Measurements from ENCODE around the gene KIF3A. TPM values are rescaled to one million over a fixed set of nuclear protein-coding genes. Genes with fewer than 3 reads are reported as not detected.
A peak's percentile ranks its signal among the peaks of the same experiment; 100 is the strongest.

The KIF3A gene
- total RNA-seq, 1 donor from 2014 or later = 25.4 TPM

DNA sequence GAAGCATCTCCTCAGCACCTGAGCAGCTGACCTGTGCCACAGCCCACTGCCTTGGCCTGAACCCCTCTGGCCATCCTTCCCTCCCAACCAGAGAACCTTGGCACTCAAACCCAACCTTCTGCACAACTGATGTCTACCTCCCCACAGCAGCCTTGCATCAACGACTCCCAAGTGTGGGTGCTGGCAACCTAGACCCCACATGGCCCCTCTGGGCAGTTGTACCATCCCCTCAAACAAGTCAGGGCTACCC, 29.4 kb upstream of the KIF3A start:
- Histone ChIP-seq H3K27ac (ENCODE audit: low read depth, low read length) (no peak overlapping the region), H3K27me3 (ENCODE audit: insufficient read depth, low read length) (no peaks in the 10 kb centered on the region), H3K4me3 (ENCODE audit: insufficient read depth, low read depth, low read length) (no peak overlapping the region), H2AFZ (ENCODE audit: low read depth, low read length) (no peak overlapping the region), H3K9ac (ENCODE audit: low read length) (no peak overlapping the region), H4K20me1 (ENCODE audit: insufficient read depth, low read length) (peaks cover 58% of the 10 kb centered on the region), H3K4me2 (ENCODE audit: low read length) (no peak overlapping the region), H3K79me2 (ENCODE audit: insufficient read depth, low read length) (peaks cover 53% of the 10 kb centered on the region), H3K4me1 (ENCODE audit: insufficient read depth, low read length) (peaks cover 15% of the 10 kb centered on the region), H3K36me3 (ENCODE audit: insufficient read depth, low read length) (peaks cover 7% of the 10 kb centered on the region), H3K9me3 (ENCODE audit: insufficient read depth, low read depth, low read length) (no peaks in the 10 kb centered on the region)
- H3K9me3 Mint-ChIP-seq (ENCODE audit: unreplicated experiment) = no peaks in the 10 kb centered on the region
- no peak for DNase-seq (ENCODE audit: low read depth)
- no peak for FAIRE-seq
- H3K36me3 Mint-ChIP-seq (ENCODE audit: low read depth, unreplicated experiment) = peaks cover 17% of the 10 kb centered on the region
- H3K27me3 Mint-ChIP-seq (ENCODE audit: low read depth, unreplicated experiment) = no peaks in the 10 kb centered on the region
- H3K4me1 Mint-ChIP-seq (ENCODE audit: low read depth, unreplicated experiment) = peaks cover 28% of the 10 kb centered on the region
- no peak for TF ChIP-seq CTCF (IDR thresholded peaks at IDR 0.05; ENCODE audit: insufficient read depth, low read depth, low read length)
- no peak for TF ChIP-seq EZH2 (IDR thresholded peaks at IDR 0.05; ENCODE audit: insufficient read depth, low read length)
- H3K4me3 Mint-ChIP-seq (ENCODE audit: unreplicated experiment) = no peak overlapping the region
- H3K27ac Mint-ChIP-seq (ENCODE audit: unreplicated experiment) = peak overlapping the region; percentile 89

DNA sequence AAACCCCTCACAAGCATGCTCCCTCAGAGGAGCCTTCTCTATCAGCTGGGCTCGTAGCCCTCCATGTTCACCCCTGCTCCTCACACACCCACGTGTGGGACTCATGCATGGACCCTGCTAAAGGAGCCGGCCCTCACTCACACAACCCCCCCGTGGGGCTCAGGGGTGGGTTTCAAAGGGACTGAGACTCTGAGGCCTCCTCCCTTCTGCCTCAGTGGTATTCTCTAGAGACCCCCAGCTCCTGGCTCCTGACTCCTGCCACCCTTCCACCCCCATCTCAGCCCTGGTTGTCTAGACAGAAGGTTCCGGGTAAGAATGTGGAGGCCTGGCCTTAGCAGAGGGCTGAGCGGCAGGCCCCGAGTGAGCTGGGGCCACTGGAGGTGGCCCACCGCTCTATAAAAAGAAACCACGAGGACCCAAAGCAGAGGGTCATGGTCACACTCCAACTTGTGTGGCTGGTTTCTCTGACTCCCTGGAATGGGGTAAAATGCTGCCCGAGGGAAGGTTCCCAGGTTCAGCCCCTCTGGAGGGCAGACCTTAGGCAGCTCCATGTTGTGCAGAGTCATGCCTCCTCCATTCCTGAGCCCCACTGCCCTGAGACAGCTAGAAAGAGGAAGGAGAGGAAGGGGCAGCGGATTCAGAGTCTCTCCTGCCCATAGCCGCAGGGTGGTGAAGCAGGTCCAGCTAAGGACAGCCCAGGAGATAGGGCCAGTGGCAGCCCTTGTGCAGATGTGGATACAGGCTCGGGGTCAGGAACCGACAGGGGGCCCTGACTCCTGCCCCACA, 28.9 kb upstream of the KIF3A start:
- Mint-ChIP-seq H3K36me3 (ENCODE audit: low read depth, unreplicated experiment) (peaks cover 20% of the 10 kb centered on the region), H3K27ac (ENCODE audit: unreplicated experiment) (no peak overlapping the region), H3K27me3 (ENCODE audit: low read depth, unreplicated experiment) (no peaks in the 10 kb centered on the region), H3K4me1 (ENCODE audit: low read depth, unreplicated experiment) (peaks cover 24% of the 10 kb centered on the region), H3K4me3 (ENCODE audit: unreplicated experiment) (no peak overlapping the region), H3K9me3 (ENCODE audit: unreplicated experiment) (no peaks in the 10 kb centered on the region)
- peaks cover 7% of the 10 kb centered on the region for H3K36me3 ChIP-seq (ENCODE audit: insufficient read depth, low read length)
- H3K4me1 ChIP-seq (ENCODE audit: insufficient read depth, low read length) = peaks cover 15% of the 10 kb centered on the region
- no peak overlapping the region for H3K4me2 ChIP-seq (ENCODE audit: low read length)
- no peak overlapping the region for H3K27ac ChIP-seq (ENCODE audit: low read depth, low read length)
- H3K27me3 ChIP-seq (ENCODE audit: insufficient read depth, low read length) = no peaks in the 10 kb centered on the region
- no peak overlapping the region for H3K4me3 ChIP-seq (ENCODE audit: insufficient read depth, low read depth, low read length)
- no peak overlapping the region for H3K9ac ChIP-seq (ENCODE audit: low read length)
- H2AFZ ChIP-seq (ENCODE audit: low read depth, low read length) = no peak overlapping the region
- no peak for DNase-seq (ENCODE audit: low read depth)
- no peaks in the 10 kb centered on the region for H3K9me3 ChIP-seq (ENCODE audit: insufficient read depth, low read depth, low read length)
- FAIRE-seq = no peak
- peaks cover 56% of the 10 kb centered on the region for H4K20me1 ChIP-seq (ENCODE audit: insufficient read depth, low read length)
- H3K79me2 ChIP-seq (ENCODE audit: insufficient read depth, low read length) = peaks cover 48% of the 10 kb centered on the region
- TF ChIP-seq EZH2 (IDR thresholded peaks at IDR 0.05; ENCODE audit: insufficient read depth, low read length) (no peak), CTCF (IDR thresholded peaks at IDR 0.05; ENCODE audit: insufficient read depth, low read depth, low read length) (no peak)

- FAIRE-seq (no peak), DNase-seq (ENCODE audit: low read depth) (no peak)
- no peak overlapping the region for H3K4me3 ChIP-seq (ENCODE audit: insufficient read depth, low read depth, low read length)
- no peaks in the 10 kb centered on the region for H3K9me3 Mint-ChIP-seq (ENCODE audit: unreplicated experiment)
- H3K4me2 ChIP-seq (ENCODE audit: low read length) = no peak overlapping the region
- no peak overlapping the region for H3K9ac ChIP-seq (ENCODE audit: low read length)
- peaks cover 15% of the 10 kb centered on the region for H3K4me1 ChIP-seq (ENCODE audit: insufficient read depth, low read length)
- no peaks in the 10 kb centered on the region for H3K27me3 Mint-ChIP-seq (ENCODE audit: low read depth, unreplicated experiment)
- H3K4me3 Mint-ChIP-seq (ENCODE audit: unreplicated experiment) = no peak overlapping the region
- no peak overlapping the region for H3K27ac Mint-ChIP-seq (ENCODE audit: unreplicated experiment)
- H3K27ac ChIP-seq (ENCODE audit: low read depth, low read length) = no peak overlapping the region
- TF ChIP-seq EZH2 (IDR thresholded peaks at IDR 0.05; ENCODE audit: insufficient read depth, low read length) (no peak), CTCF (IDR thresholded peaks at IDR 0.05; ENCODE audit: insufficient read depth, low read depth, low read length) (no peak)
- H3K36me3 Mint-ChIP-seq (ENCODE audit: low read depth, unreplicated experiment) = peaks cover 22% of the 10 kb centered on the region
- peaks cover 48% of the 10 kb centered on the region for H4K20me1 ChIP-seq (ENCODE audit: insufficient read depth, low read length)
- H3K4me1 Mint-ChIP-seq (ENCODE audit: low read depth, unreplicated experiment) = peaks cover 19% of the 10 kb centered on the region
- peaks cover 40% of the 10 kb centered on the region for H3K79me2 ChIP-seq (ENCODE audit: insufficient read depth, low read length)
- no peak overlapping the region for H2AFZ ChIP-seq (ENCODE audit: low read depth, low read length)
- no peaks in the 10 kb centered on the region for H3K9me3 ChIP-seq (ENCODE audit: insufficient read depth, low read depth, low read length)
- peaks cover 8% of the 10 kb centered on the region for H3K36me3 ChIP-seq (ENCODE audit: insufficient read depth, low read length)
- H3K27me3 ChIP-seq (ENCODE audit: insufficient read depth, low read length) = no peaks in the 10 kb centered on the region
Observed at GRCh38 chr5:132765311-132766019, 28.1 kb upstream of the KIF3A start.

Measured in astrocyte (in vitro differentiated cells and primary cell).